ENCODE results near the gene QRICH2.

DNA sequence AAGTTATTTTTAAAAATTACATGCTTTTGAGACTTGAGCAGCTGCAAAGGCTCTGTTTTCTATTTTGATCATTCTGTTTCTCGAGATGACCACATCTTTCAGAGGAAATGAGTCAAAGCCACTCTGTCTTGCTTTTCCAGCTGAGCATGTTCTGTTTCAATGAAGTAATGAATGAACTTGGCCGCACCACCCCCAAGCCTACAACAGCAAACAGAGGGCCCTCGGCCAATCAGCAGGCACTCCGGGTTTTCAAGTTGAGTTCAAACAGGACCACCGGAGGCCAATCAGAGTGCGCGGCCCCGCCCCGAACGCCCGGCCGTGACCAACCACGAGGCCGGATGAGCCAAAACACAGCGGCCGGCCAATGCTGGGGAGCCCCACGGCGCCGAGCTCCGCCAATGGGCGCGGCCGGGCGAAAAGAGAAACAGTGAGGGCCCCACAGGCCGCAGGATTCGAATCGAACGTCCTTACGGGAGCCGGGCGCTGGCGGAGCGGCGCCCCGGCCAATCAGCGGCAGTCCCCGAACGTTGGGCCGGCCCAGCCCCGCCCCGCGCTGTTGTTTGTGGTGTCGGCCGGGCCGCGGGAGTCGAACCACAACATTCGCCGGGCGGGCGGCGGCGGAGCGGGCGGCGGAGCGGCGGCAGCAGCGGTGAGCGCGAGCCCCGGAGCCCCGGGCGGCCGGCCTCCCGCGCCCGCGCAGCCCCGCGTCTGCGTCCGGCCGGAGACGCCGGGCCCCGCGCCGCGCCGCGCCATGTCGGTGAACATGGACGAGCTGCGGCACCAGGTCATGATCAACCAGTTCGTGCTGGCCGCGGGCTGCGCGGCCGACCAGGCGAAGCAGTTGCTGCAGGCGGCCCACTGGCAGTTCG, 43.1 kb downstream of the QRICH2 start, which contains the start of gene UBALD2:
- TF ChIP-seq, protein P1, sequence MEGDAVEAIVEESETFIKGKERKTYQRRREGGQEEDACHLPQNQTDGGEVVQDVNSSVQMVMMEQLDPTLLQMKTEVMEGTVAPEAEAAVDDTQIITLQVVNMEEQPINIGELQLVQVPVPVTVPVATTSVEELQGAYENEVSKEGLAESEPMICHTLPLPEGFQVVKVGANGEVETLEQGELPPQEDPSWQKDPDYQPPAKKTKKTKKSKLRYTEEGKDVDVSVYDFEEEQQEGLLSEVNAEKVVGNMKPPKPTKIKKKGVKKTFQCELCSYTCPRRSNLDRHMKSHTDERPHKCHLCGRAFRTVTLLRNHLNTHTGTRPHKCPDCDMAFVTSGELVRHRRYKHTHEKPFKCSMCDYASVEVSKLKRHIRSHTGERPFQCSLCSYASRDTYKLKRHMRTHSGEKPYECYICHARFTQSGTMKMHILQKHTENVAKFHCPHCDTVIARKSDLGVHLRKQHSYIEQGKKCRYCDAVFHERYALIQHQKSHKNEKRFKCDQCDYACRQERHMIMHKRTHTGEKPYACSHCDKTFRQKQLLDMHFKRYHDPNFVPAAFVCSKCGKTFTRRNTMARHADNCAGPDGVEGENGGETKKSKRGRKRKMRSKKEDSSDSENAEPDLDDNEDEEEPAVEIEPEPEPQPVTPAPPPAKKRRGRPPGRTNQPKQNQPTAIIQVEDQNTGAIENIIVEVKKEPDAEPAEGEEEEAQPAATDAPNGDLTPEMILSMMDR (IDR thresholded peaks at IDR 0.05) = no peak
- peak; percentile 84 to 94 for TF ChIP-seq POLR2A (IDR thresholded peaks at IDR 0.05)
